GM12874 (cell line): ENCODE results near the gene PAM.

ENCODE experiments used
- CTCF ChIP-seq: IDR thresholded peaks from 2 replicates; pipeline ENCODE4 v1.5.1; 2011; ENCODE audit warnings: low read depth, mild to moderate bottlenecking, control low read depth, low read length, moderate library complexity; ENCODE audit not compliant: insufficient read depth

The PAM gene

GRCh38 chr5:102888483-102888882 lies 133.4 kb downstream of the PAM start:
- no peak for TF ChIP-seq CTCF

GRCh38 chr5:102889033-102889432 lies 133.9 kb downstream of the PAM start:
- no peak for TF ChIP-seq CTCF

GRCh38 chr5:102890133-102890532 lies 135.0 kb downstream of the PAM start:
- TF ChIP-seq CTCF, result no peak

GRCh38 chr5:102891175-102891574 lies 136.1 kb downstream of the PAM start:
- no peak for TF ChIP-seq CTCF

- TF ChIP-seq CTCF, result no peak
Observed at GRCh38 chr5:102893942-102894341, 138.8 kb downstream of the PAM start.

- no peak for TF ChIP-seq CTCF
Observed at GRCh38 chr5:102895234-102895633, 140.1 kb downstream of the PAM start.

- no peak for TF ChIP-seq CTCF
Observed at GRCh38 chr5:102895976-102896375, 140.9 kb downstream of the PAM start.
